ENCODE data around the gene SLC2A10. TPM values are rescaled to one million over a fixed set of nuclear protein-coding genes. Genes with fewer than 3 reads are reported as not detected.

The SLC2A10 gene
- polyA plus RNA-seq, 1 donor (not counting 4 experiments of a cell fraction or from before 2014, with no cell fraction given) = not detected

DNA sequence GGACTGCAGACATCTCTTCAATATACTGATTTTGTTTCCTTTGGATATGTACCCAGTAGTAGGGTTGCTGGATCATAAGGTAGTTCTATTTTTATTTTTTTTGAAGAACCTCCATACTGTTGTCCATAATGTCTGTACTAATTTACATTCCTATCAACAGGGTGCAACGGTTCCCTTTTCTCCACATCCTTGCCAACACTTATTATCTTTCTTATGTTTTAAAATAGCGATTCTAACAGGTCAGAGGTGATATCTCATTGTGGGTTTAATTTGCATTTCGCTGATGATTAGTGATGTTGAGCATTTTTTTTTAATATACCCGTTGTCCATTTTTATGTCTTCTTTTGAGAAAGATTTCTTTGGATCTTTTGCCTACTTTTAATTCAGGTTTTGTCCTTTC is 18.3 kb upstream of the SLC2A10 start:
- no peaks in the 10 kb centered on the region for H3K9me3 ChIP-seq (ENCODE audit: control insufficient read depth, low read depth, low read length)
- H3K27ac ChIP-seq (ENCODE audit: control insufficient read depth, insufficient read depth, low read length) = no peak overlapping the region
- no peak overlapping the region for H2AFZ ChIP-seq (ENCODE audit: control insufficient read depth, low read length)
- dilution Hi-C loops (cut with MboI; ENCODE audit: extremely low pct_ligation_motif_present, low sequenced_read_pairs) = no loop called here
- no peak for TF ChIP-seq EZH2 (IDR thresholded peaks at IDR 0.05; ENCODE audit: low read length)
- no peak for TF ChIP-seq CTCF (optimal IDR thresholded peaks at IDR 0.05 in 1 of 3, IDR thresholded peaks at IDR 0.05 in 1 of 3, conservative IDR thresholded peaks at IDR 0.05 in 1 of 3; ENCODE audit: extremely low read depth in 1 of 3, insufficient read depth in 2 of 3, low read length in 3 of 3)
- no peaks in the 10 kb centered on the region for H3K36me3 ChIP-seq (ENCODE audit: control insufficient read depth in 2 of 2, extremely low read depth in 1 of 2, insufficient read depth in 2 of 2, low read length in 2 of 2)
- H3K9me1 ChIP-seq (ENCODE audit: control insufficient read depth, extremely low read depth, insufficient read depth, low read length) = no peaks in the 10 kb centered on the region
- no peak overlapping the region for H3K4me3 ChIP-seq (ENCODE audit: control insufficient read depth in 2 of 3, extremely low read depth in 1 of 3, insufficient read depth in 2 of 3, low read depth in 1 of 3, low read length in 3 of 3)
- H4K20me1 ChIP-seq (ENCODE audit: control insufficient read depth, extremely low read depth, insufficient read depth, low read length) = no peaks in the 10 kb centered on the region
- peaks cover 25% of the 10 kb centered on the region for H3K79me2 ChIP-seq (ENCODE audit: control insufficient read depth, insufficient read depth, low read length)
- peaks cover 4% of the 10 kb centered on the region for H3K4me1 ChIP-seq (ENCODE audit: control insufficient read depth, extremely low read depth, insufficient read depth, low read length)
- H3K4me2 ChIP-seq (ENCODE audit: control insufficient read depth, extremely low read depth, insufficient read depth, low read depth, low read length) = no peak overlapping the region
- H3K27me3 ChIP-seq (ENCODE audit: control insufficient read depth, extremely low read depth, insufficient read depth, low read length) = no peaks in the 10 kb centered on the region
- DNase-seq (ENCODE audit: low read depth, low spot score) (no peak), FAIRE-seq (no peak)
- H3K9ac ChIP-seq (ENCODE audit: control insufficient read depth, extremely low read depth, insufficient read depth, low read length) = no peak overlapping the region

DNA sequence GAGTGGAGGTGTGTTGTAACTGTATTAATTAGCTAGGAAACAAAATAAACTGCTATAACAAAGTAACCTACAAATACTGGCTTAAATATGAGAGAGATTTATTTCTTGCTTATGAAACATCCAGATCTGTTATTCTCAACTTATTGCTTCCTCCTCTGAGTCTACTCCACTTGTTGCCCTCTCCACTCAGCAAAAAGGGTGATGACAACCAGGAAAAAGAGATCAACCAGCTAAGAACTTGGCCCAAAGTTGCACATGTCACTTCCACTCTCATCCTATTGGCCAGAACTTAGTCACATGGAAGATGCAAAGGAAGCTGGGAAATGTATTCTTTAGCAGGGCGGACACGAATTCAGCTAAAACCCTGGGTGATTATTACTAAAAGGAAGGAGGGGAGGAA is 15.0 kb upstream of the SLC2A10 start:
- DNase-seq (ENCODE audit: low read depth, low spot score) = no peak
- Histone ChIP-seq H3K4me2 (ENCODE audit: control insufficient read depth, extremely low read depth, insufficient read depth, low read depth, low read length) (no peak overlapping the region), H3K79me2 (ENCODE audit: control insufficient read depth, insufficient read depth, low read length) (no peaks in the 10 kb centered on the region), H4K20me1 (ENCODE audit: control insufficient read depth, extremely low read depth, insufficient read depth, low read length) (no peaks in the 10 kb centered on the region), H3K9me1 (ENCODE audit: control insufficient read depth, extremely low read depth, insufficient read depth, low read length) (no peaks in the 10 kb centered on the region), H3K27me3 (ENCODE audit: control insufficient read depth, extremely low read depth, insufficient read depth, low read length) (no peaks in the 10 kb centered on the region), H3K36me3 (ENCODE audit: control insufficient read depth in 2 of 2, extremely low read depth in 1 of 2, insufficient read depth in 2 of 2, low read length in 2 of 2) (no peaks in the 10 kb centered on the region), H3K4me3 (ENCODE audit: control insufficient read depth in 2 of 3, extremely low read depth in 1 of 3, insufficient read depth in 2 of 3, low read depth in 1 of 3, low read length in 3 of 3) (no peak overlapping the region), H2AFZ (ENCODE audit: control insufficient read depth, low read length) (no peak overlapping the region), H3K4me1 (ENCODE audit: control insufficient read depth, extremely low read depth, insufficient read depth, low read length) (peaks cover 4% of the 10 kb centered on the region), H3K27ac (ENCODE audit: control insufficient read depth, insufficient read depth, low read length) (no peak overlapping the region), H3K9me3 (ENCODE audit: control insufficient read depth, low read depth, low read length) (no peaks in the 10 kb centered on the region), H3K9ac (ENCODE audit: control insufficient read depth, extremely low read depth, insufficient read depth, low read length) (no peak overlapping the region)
- TF ChIP-seq CTCF (optimal IDR thresholded peaks at IDR 0.05 in 1 of 3, IDR thresholded peaks at IDR 0.05 in 1 of 3, conservative IDR thresholded peaks at IDR 0.05 in 1 of 3; ENCODE audit: extremely low read depth in 1 of 3, insufficient read depth in 2 of 3, low read length in 3 of 3) (no peak), EZH2 (IDR thresholded peaks at IDR 0.05; ENCODE audit: low read length) (no peak)
- dilution Hi-C loops (cut with MboI; ENCODE audit: extremely low pct_ligation_motif_present, low sequenced_read_pairs) = no loop called here
- no peak for FAIRE-seq

Data from keratinocyte (primary cell).